HG03095 (cell line): Measurements from ENCODE around the gene PLD3.
"Not testable (repeated sequence)": the region's sequence is repeated elsewhere in the genome, so short reads cannot be mapped to it uniquely, and the experiment has no call there.

Experiments used
- ATAC-seq: cut with Tn5 transposase; IDR thresholded peaks from one replicate; pipeline ENCODE4 v1.9.1; 2021; ENCODE audit warnings: moderate library complexity; ENCODE audit not compliant: unreplicated experiment

The PLD3 gene

DNA sequence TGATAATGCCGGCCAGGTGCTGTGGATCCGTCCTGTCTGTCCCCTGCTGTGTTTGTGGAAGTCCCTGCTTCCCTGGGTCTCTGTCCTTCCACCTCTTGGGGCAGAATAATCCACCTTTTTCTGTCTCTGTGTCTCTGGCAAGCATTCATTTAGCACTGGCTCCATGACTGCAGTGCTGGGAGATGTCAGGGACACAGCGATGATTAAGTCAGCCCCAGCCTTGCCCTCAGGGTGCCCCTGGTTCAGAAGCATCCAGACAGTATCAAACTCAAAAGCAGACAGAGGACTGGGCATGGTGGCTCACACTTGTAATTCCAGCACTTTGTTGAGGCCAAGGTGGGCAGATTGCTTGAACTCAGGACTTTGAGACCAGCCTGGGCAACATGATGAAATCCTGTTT lies 40.0 kb downstream of the PLD3 start:
- no peak for ATAC-seq

GRCh38 chr19:40389404-40390083 lies 41.0 kb downstream of the PLD3 start:
- ATAC-seq = no peak

- no peak for ATAC-seq
These were observed 41.7 kb downstream of the PLD3 start, which contains the start of gene HIPK4 for GRCh38 chr19:40390084-40390742. HIPK4 (minus strand) TSS chr19:40390181; CDS start chr19:40389902, 279 bp downstream.

DNA sequence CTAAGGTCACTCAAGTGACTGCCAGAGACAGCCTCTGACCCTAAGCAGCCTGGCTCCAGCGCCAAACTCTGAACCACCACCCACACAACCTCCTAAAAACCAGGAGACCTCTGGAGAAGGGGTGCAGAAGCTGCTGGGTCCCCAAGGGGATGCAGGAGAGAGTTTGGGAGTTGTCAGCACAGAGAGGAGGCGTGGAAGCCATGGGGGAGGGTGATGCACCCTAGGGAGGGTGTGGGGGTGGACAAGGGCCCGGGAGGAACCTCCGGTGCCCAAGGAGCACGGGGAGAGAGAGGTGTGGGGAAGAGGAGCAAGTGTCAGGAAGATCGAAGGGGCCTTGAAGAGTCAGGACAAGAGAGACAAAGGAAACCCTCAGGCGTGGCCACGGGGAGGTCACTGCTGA lies 43.6 kb downstream of the PLD3 start:
- no peak for ATAC-seq

DNA sequence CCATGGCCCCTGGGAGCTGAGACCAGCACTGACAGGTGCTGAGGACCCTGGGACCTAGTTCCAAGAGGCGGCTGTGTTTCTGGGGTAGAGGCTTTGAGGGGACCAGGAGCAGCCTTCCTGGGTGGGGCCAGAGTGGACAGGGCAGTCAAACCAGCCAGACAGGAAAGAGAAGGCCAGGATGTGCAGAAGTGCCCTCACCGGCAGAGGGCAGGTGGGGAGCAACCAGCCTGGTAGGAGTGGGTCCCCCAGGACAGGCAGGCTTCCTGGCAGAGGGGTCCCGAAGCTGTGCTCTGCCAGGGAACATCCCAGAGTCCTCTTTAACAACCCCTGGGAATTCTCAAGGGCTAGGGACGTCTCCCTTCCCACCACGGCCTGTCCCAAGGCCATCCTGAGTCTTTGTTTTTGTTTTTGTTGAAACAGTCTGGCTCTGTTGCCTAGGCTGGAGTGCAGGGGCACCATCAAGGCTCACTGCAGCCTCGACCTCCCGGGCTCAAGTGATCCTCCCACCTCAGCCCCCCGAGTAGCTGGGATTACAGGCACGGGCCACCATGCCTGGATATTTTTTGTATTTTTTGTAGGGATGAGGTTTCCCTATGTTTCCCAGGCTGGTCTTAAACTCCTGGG lies 44.5 kb downstream of the PLD3 start:
- ATAC-seq = no peak

- no peak for ATAC-seq
These were observed 45.7 kb downstream of the PLD3 start for GRCh38 chr19:40393894-40394815.

GRCh38 chr19:40394816-40395210 lies 46.3 kb downstream of the PLD3 start:
- no peak for ATAC-seq

DNA sequence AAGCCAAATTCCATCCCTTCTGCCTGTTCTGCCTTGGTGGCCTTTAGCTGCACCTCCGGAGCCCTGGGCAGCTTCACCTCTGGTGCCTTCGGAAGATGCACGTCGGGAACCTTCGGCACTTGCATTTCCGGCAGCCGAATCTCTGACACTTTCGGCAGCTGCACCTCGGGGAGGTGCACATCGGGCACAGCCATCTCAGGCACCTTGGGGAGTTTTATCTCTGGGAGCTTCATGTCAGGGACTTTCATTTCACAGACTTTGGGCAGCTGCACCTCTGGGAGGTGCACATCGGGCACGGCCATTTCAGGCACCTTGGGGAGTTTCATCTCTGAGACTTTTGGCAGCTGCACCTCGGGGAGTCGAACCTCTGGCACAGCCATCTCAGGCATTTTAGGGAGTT lies 47.5 kb downstream of the PLD3 start:
- no peak for ATAC-seq

DNA sequence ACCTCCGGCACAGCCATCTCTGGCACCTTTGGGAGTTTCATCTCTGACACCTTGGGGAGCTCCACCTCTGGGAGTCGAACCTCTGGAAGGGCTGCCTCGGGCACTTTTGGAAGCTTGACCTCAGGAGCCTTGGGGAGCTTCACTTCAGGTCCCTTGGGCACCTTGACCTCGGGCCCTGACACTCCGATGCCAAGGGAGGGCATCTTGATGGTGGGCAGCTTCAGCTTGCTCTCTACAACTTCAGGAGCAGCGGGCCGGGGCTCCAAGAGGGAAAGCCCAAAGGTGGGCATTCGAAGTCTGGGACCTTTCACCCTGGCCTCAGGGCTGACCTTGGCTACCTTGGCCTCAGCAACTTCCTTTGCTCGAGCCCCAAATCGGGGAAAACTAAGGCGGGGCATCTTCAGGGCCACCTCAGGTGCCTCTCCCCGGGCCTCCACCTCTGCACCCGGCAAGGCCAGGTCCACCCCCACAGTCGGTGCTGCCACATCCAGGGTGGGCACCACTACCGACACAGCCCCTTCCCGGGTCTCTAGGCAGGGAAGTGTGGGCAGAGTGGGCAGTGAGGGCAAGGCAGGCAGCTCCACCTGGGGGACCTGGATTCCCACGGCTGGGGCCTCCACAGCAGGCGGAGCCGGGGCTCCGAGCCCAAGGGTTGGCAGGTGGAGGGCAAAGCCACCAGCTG lies 48.5 kb downstream of the PLD3 start:
- no peak for ATAC-seq

DNA sequence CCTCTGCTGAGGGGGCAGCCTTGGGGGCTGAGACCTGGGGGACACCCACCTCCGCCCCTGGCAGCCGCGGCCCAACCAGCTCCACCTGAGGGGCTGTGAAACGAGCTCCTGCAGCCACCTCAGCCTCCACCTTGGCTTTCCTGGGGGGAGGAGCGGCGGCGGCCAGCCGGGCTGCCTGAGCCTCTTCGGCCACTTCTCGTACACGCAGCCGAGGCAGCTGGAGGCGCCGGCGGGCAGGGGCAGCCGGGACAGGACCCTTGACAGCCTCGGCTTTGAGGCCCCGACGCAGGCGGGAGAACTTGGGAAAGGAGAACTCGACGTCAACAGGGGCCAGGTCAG lies 49.0 kb downstream of the PLD3 start:
- ATAC-seq = no peak

- no peak for ATAC-seq
These were observed 50.1 kb downstream of the PLD3 start for GRCh38 chr19:40398417-40399131.

- ATAC-seq = no peak
These were observed 52.1 kb downstream of the PLD3 start for GRCh38 chr19:40400559-40400958.

GRCh38 chr19:40403262-40403984 lies 54.9 kb downstream of the PLD3 start:
- ATAC-seq = peak; percentile 56

DNA sequence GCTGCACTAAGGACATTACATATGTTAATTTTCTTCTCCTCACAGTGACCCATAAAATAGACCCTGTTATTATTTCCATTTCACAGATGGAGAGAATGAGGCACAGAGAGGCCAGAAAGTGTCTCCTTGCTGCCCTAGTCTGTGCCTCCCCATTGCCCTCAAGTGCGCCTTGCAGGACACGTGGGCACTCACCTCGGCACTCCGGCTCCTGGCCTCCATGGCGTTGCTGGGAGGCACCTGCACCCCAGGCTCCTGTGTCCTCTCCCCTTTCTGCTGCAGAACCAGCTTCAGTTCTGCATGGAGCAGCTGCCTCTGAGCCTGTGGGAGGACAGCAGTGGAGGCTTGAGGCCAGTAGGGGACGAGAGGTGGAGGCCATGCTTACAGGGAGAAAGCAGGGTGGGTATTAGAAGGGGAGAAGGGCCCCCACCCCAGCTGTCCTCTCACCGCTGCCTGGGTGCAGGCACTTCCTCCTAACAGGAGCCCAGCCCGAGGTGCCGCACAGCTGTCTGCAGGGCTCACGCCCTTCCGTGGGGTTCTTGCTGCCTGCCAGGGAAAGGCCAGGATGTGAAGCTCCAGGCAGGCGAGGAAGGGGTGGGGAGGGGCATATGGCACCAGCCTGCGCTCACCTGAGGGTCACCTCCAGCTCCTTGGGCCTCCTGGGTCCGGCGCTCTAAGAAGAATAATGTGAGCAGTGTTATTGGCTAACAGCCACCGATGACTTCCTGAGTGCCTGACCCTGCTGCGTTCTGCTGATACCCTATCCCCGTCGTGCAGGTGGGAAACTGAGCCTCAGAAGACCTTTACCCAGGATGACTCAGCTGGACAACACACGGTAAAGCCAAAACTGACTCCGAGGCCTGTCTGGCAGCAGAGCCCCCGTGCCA lies 59.5 kb downstream of the PLD3 start:
- ATAC-seq = no peak

- not testable (repeated sequence) for ATAC-seq
These were observed 60.1 kb downstream of the PLD3 start for GRCh38 chr19:40408598-40408925.

- no peak for ATAC-seq
These were observed 61.5 kb downstream of the PLD3 start for GRCh38 chr19:40410030-40410389.

- no peak for ATAC-seq
These were observed 62.8 kb downstream of the PLD3 start for GRCh38 chr19:40411125-40411842.

DNA sequence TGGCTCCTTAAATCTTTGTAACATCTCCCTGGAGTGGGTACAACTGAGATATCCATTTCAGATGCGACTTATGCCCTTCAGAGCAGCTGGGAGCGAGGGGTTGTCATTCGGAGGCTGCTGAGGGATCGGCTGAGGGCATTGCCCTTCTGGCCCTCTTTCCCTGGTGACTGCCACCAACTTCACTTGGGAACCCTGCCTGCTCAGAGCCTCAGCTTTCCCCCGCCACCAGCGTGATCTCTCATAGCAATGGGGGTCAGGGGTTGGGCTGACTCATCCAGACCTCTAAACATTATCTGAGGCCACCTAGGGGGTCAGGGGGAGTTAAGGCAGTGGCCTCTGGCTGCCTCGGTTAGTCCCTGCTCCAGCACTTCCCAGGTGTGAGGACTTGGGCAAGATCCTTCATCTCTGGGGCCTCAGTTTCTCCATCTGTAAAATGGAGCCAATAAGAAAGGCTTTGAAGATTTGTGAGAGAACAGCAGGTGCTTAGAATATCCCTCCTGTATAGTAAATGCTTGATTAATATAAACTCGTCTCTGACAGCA lies 63.5 kb downstream of the PLD3 start:
- no peak for ATAC-seq
